Hair follicular keratinocyte (primary cell): ENCODE measurements around the gene STRA8. TPM values are rescaled to one million over a fixed set of nuclear protein-coding genes. Genes with fewer than 3 reads are reported as not detected.

Experiments used
- total RNA-seq: library from RNA; depleted of rRNA; stranded (reverse); fragments of >200 nt; gene quantifications from 2 replicates; pipeline ENCODE4 v1.2.3, GENCODE V29; 2015

Gene STRA8
- total RNA-seq: not detected in 2 replicates

GRCh38 chr7:135233570-135233969 is at the start of gene STRA8:
Gene STRA8, plus strand, starts transcription at chr7:135233838. Its CDS starts 6,687 bp downstream, at chr7:135240525.

GRCh38 chr7:135211179-135211945 is 22.3 kb upstream of the STRA8 start, which contains the start of gene WDR91:
Gene WDR91, minus strand, starts transcription at chr7:135211526. Its CDS starts 24 bp downstream, at chr7:135211502.

Other genes starting within 250 kb of the STRA8 start
- 0.46 and 1.0 TPM in 2 replicates for gene AGBL3, start 247.3 kb upstream of the STRA8 start, total RNA-seq
- not detected in 2 replicates for gene TMEM140, start 85.8 kb upstream of the STRA8 start, total RNA-seq
- 36.9 and 56.5 TPM in 2 replicates for gene CYREN, start 63.1 kb upstream of the STRA8 start, total RNA-seq
- 10.7 and 18.5 TPM in 2 replicates for gene WDR91, start 22.3 kb upstream of the STRA8 start, total RNA-seq